Measurements from ENCODE around the gene POLD4. TPM values are rescaled to one million over a fixed set of nuclear protein-coding genes. Genes with fewer than 3 reads are reported as not detected.
A peak's percentile ranks its signal among the peaks of the same experiment; 100 is the strongest.

POLD4 gene
- polyA plus RNA-seq, 12 donors, result 19.0 to 36.9 (median 25.9) TPM; not detected in 1

DNA sequence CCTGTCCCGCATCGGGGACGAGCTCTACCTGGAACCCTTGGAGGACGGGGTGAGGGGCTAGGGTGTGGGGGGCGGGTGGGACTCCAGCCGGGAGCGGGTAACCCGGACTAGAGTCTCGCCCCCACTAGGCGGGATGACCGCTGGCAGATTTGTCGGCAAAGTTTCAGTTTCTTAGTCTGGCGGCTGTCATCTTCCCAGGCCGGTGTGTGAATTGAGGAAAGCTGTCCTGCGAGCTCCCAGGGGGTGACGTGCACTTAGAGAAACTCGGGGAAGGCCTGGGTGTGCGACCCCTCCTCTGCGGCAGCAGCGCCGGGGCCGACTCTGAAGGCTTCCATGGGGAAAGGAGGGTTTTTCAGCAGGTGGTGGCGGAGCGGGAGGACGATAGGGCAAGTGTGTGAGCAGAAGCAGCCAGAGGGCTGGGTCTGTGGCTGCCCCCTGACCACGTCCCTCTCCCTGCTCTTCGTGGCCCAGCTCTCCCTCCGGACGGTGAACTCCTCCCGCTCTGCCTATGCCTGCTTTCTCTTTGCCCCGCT is 38.9 kb upstream of the POLD4 start:
- DNase-seq, result no peak

DNA sequence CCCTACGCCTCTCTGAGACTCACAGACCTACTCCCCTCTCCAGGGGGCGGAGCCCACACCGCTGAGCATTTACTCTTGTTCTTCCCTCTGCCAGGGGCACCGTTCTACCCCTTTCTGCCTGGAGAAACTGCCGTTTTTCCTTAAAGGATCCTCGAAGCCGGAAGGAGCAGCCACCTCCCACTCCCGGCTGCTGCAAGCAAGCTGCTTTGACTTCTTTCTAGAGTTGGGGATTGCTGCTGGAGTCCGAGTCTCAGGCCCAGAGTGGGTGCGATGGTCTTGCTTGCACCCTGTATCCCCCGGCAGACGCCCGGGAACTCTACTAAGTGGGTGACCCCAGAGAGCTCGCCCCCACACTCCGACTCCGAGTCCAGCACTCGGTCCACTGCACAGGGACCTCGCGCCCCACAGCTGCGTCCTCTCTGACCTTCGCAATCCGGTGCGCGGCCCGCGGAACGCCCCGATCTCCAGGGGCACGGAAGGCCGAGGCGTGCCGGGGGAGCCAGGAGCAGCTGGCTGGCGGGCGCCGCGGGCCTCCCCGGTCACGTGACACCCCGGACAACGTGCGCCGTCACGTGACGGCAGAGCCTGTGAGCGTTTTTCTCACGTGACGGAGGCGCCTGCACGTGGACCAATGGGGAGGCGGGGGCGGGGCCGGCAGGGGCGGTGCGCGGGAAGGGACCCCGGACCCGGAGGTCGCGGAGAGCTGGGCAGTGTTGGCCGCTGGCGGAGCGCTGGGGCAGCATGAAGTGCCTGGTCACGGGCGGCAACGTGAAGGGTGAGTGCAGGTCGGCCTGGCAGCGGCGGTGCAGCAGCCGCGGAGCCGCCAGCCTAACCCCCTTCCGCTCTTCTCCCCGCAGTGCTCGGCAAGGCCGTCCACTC is 38.2 kb upstream of the POLD4 start, which contains the start of gene RAD9A:
TSS of gene RAD9A (plus strand) at position 683 of the 879 bp plus-strand sequence. CDS start at position 742, 59 bp downstream.
- peak; percentile 96 for DNase-seq

DNA sequence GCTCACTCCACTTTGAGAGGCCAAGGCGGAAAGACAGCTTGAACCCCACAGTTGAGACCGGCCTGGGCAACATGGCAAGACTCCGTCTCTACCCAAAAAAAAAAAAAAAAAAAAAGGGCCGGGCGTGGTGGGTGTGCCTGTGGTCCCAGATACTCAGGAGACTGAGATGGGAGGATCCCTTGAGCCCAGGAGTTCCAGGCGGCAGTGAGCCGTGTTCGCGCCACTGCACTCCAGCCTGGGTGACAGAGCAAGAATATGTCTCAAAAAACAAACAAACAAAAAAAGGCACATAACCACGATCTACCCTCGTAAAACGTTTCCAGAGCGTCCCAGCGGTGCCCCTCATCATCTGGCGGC is 37.6 kb upstream of the POLD4 start:
- DNase-seq, result no peak

DNA sequence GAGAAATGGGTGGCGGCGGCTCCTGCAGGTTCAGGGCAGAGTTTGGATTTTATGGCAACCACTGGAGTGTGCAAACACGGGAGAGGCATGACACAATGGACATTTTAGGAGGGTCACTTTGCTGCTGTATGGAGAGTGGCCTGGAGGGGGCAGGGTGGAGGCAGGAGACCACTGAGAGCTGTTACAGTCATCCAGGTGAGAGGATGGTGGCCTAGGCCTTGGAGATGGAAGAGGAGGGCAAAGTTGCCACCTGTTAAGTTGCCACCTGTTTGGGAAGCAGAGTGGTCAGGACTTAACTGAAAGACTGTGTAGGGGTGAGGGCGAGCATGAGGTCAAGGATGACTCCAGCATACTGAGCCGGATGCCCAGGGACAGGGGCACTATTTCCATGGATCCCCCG is 36.1 kb upstream of the POLD4 start:
- no peak for DNase-seq

DNA sequence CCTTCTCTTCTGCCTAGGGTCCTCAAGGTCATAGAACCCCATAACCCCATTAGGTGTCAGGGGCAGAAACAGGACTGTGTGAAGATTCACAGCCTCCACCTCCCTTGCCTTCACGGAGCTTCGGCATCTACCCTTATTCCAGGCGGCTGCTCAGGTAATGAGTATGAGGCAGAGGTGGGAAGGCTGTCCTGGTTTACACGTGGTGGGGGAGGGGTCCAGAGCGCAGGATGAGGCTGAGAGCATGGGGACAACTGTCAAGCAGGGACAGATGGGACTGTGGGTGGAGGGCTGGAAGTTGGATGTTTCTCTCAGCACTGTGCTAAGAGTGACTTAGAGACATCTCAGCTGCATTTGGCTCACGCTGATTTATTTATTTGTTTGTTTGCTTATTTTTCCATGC is 34.2 kb upstream of the POLD4 start:
- DNase-seq, result no peak

DNA sequence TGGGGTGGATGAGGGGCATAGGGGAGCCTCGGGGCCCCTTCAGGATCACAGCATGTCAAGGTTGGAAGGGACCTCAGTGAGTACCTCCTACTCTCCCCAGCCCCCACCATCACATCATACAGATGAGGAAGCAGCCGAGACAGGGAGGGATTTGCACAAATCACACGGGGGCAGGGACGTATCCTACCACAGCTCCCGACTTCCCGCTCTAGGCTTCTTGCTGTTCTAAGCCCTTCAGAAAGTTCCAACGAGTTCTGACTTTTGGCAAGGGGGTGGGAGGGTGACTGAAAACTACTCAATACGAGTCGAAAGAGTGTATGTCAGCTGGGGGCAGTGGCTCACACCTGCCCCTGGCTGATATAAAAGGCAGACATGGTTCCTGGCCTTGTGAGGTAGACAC is 33.7 kb upstream of the POLD4 start:
- DNase-seq, result no peak

DNA sequence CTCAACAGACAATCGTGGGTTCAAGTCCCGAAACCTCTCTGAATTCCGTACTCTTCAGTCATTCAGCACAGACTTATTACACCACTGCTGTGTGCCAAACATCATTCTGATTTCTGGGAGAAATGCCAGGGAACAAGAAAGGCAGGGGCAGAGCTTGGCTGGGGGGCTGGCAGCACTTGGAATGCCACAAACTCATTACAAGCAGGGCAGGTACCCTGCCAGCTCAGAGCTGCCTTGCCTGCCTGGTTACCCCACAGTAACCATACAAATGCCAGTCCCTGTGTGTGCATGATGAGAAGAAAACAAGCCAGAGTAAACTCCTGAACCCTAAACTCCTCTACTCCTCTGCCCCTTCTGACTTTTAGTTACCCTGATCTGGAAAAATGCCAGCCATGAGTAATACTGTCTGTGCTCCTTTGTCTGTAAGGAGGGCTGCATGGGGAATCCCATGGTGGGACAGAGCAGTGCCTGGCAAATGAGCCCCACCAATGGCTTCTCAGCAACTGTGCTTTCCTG is 31.6 kb upstream of the POLD4 start:
- DNase-seq, result no peak

DNA sequence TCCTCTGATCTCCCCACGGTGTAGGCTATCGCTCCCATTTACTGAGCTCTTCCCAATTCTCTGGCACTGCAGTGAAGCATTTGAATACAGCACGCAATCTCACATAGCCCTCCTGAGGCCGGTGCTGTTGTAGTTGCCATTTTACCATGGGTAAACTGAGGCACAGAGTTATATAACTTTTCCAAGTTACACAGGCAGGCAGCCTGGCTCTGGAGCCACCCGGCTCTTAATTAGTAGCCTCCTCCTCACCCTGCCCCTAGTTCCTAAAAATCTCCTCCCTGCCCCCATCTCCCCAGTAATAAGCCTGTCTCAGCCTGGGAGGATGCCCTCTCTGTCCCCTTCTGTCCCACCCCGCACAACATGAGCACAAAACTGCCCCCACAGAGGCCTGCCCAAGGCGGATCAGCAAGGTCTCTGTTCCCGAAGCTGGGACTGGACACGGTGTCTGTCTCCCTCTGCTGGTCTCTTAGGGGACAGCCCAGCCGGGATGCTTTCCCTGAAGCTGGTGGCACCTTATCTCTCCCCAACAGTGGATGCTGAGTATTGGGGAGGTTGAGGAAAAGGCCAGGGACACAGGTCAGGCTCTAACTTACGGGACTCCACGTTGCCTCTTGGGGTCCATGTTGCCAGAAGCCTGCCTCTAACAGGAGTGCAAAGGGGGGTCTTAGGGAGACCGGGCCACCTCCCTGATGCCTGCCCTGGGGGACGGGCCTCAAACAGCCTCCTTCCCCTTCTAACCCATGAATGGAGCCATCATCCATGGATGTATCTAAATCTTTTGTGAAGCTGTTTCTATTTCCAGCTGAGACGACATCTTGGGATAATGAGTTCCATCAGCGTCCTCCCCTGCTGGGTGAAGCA is 29.2 kb upstream of the POLD4 start:
- peak; percentile 79 for DNase-seq

DNA sequence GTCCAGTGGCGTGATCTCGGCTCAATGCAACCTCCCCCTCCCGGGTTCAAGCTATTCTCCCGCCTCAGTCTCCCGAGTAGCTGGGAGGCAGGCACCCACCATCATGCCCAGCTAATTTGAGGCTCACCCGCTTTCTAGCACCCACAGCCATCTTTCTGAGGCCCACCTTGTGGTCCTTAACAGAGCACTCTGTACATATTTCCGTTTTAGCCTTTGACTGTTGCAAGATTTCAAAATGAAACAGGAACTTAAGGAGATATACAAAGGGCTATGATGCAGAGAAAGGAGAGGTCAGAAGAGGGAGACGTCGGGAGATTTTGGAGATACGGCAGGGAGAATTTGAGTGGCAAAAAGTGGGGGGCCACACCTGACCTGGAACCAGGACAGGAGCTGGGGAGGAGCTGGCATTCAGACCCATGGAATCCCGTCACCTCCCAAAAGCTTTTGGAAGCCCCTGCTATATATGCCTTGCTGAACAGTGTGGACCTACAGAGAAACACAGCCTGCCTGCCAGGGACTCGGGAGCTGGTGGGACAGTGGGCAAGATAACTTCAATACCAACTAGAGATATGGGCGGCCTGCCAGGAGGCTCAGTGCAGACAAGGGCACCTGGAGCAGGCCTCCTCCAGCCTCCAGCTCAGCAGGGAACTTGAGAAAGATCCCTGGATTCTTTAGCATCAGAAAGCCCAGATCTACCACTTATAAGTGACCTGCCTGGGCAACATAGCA is 28.1 kb upstream of the POLD4 start:
- no peak for DNase-seq

DNA sequence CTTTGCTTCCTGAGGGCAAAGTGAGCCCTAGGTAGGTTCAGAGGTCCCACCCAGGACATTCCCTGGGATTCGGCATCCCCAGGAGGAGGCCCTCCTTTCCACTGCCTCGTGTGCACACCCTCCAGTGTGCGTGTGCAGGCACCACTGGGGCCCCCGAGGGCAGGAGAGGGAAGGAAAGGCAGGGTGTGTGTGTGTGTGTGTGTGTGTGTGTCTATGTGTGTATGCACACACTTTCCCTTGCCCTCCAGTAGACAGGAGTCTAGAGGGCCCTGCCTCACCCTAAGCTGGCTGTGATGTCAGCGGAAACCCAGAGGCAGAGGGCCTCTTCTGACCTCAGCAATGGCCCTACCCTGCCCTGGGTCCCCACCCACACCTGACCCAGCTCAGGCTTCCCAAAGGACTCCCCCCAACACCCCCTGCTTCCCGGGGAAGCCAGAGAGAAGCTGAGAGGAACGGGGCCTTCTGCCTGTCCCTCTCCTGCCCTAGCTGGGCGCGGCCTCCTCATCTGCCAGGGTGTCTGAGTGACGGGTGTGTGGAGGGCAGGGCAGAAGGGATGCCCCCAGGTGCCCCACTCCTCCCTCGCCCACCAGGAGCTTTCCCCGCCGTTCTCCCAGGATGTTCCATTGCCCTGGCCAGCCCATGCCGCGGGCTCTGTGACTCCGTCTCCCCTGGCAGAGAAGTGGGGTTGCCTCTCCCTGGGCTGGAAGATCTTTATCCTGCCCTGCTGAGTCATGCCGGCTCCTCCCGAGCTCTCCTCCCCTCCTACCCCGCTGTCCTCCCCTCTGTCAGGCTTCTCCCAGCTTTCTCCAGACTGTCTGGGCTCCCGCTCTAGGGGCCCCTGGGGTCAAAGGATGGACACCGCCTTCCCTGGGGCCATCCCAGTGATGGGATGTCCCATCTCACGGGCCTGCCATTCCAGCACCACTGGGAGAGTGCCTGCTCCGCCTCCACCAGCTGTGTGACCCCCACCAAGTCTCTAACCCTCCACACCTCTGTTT is 26.0 kb upstream of the POLD4 start:
- no peak for DNase-seq

DNA sequence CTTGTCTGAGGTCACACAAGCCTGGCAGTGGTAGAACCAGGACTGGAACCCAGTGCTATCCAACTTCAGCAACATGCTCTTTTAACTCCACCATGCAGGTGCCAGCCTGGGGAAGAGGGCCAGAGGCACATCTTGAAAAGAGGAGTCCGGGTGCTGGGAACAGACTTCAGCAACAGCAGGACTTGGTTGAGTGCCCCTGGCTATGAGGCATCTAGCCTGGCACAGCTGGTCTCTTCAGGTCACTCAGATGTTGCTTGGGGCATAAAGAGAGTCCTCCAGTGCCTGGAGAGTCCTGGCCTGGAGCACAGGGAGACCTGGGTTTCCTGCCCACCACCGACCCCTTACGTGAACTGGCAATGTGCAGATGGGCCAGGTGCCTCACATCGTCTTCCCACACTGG is 25.2 kb upstream of the POLD4 start:
- no peak for DNase-seq

DNA sequence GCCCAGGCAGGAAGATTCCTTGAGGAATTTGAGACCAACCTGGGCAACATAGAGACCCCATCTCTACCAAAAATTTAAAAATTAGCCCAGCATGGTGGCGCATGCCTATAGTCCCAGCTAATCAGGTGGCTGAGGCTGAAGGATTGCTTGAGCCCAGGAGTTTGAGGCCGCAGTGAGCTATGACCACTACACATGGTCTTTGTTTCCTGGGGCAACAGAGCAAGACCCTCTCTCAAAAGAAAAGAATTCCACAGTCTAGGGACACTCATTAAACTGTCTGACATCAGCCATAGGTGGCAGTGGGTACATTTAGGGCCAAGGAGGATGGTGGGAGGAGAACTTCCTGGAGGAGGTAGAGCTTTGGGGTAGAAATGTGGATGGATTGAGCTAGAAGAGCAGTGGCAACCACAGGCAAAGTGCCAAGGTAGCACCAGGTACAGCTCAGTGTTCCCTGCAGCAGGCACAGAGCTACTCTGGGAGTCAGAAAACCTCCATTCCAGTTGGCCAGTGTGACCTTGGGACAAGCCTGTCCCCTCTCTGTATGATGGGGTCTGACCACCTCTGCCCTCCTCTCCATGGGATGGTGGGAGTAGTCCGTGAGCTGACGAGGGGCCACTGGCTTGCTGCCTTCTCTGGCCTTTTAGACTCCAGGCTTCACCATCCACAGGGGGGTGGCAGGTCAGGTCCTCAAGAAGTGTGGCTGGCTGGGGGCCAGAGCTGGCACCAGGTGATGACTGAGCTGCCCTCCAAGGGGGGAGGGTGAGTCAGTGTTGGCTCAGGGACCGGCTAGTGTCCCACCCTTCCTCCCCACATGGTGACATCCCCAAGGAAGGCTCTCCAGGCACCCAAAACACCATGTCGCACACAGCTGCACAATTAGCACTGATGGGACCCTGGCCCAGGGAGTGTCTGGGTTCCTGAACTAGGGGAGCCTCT is 23.8 kb upstream of the POLD4 start:
- no peak for DNase-seq

DNA sequence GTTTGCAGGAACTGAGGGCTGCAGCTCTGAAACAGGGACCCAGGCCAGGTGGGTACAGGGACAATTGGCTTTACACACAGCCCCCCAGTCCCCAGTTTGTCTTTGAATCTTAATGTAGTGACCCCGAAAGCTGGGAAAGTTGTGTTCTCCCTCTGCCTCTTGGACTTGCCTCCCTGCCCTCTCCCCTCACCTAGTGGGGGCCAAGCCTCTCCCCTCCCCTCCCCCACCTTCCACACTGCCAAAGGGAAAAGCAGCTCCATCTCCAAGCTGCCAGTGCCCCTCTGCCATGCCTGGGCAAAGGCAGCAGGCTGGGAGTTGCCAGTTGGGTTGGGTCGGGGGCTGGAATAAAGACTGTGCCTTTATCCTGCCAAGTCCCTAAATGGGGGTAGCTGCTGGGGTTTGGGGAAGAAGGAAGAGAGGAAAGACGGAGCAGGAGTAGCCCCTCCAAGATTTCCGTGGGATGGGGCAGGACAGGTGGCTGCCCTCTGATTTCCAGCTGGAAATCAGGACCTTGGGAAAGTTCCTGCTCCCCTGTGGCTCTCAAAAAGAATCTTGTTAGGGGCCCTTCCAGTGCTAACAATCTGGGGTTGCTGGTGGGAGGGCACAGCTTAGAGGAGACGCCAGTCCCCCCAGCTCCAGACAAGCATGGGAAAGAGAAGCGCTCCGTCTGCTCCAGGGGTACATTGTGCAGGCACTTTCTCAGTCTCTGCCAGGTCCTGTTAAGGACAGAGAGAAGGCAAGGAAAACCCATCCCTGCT is 22.9 kb upstream of the POLD4 start:
- DNase-seq, result no peak

DNA sequence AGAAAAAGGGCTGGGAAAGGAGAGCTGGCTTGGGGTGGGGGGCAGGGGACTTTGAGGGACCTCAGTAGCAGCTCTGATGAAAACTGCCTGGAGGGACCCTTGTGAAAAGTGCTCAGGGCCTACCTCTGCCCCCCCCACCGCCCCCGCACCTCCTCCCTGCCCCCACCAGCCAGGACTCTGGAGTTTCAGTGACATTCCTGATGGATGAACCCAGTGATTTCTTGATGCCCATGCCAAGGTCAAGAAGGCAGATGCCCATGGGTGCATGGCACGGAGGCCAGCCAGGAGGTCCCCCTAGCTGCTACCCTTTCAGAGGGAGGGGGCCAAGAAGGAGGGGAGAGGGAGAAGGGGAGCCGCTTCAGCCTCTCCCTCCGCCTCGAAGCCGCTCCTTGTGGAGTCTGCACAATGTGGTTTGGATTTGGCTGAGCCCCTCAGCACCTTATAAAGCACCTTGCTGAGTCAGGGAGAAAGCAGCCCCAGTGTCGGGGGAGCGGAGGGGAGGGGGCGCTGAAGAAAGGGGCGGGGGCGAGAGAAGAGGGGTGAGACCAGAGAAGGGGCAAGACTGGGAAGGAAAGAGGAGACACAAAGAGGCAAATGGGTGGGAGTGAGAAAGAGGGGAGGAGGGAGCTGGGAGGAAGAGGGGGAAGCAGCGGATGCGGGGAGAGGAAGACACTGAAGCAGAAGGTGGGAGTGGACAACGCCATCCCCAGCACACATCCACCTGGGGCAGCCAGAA is 22.1 kb upstream of the POLD4 start:
- no peak for DNase-seq

DNA sequence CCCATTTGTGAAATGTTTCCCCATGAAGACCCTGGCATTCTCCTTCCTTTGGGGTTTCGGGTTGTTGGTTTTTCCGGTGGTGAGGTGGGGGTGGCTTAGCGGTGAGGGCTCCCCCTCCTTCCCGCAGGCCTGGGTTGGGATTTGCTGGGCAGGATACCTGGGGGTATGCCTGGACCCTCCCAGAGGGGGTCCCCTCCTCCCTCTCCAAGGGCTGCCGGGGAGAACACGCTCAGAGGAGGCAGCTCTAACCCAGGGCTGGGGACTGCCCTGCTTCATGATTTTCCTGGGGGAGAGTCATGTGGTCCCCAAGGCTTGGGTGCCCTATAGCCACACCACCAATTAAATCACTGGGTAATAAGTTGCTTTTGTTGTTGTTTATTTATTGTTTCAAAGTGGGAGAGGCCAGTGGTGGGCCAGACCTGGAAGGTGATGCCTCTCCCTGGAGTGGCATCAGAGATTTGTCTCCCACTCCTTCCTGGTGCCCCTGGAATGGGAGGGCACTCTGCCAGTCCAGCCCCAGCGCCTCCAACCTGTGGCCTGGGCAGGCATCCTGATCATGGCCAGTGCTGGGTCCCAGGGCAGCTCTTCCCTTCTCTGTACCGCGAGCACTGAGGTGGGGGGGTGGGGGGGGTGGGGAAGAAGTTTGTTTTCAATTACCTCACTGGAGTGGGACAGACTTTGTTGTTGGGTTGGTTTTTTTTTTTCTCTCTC is 21.4 kb upstream of the POLD4 start:
- no peak for DNase-seq

DNA sequence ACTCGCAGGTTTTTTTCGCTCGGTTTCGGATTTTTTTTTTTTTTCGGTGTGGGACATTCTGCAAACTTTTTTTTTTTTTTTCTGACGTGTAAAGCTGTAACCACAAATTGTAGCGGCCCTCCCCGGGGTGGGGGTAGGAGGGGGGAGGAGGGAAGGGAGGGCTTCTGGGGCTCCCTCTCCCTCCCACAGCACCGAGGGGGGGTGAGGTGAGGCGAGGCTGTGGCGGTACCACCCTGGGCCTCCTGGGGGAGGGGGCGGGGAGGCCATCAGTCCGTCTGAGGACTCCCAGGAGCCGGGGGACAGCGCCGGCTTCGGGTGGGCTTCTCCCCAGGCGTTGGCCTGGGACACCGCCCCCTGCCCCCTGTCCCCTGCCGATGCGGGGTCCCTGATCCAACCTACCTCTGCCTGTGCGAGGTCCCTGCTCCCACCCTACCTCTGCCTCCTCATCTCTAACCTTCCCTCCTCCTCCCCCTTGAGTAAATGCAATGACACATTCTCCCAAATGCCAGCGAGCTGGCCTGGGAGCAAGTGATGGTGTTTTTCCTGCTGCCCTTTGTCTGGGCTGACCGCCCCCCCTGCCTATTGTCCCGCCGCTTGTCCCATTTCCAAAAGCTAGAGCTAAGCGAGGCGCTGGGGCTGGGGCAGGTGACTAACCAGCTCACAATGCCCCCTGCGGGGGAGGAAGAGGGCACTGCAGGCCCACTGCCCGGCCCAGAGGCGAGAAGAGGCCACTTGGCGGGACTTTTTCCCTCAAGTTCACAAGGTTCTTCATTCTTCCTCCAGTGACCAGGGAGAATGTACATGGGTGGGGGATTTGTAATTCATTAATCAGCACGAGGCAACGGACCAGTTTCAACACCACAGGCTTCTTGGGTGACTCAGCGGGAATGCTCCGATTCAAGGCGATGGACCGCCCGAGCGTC is 20.6 kb upstream of the POLD4 start:
- DNase-seq, result no peak
